ENCODE measurements around the gene FLRT1. TPM values are rescaled to one million over a fixed set of nuclear protein-coding genes. Genes with fewer than 3 reads are reported as not detected.

The FLRT1 gene
- total and polyA plus RNA-seq, 2 experiments from 2014 or later: 0.76 to 1.1 TPM

DNA sequence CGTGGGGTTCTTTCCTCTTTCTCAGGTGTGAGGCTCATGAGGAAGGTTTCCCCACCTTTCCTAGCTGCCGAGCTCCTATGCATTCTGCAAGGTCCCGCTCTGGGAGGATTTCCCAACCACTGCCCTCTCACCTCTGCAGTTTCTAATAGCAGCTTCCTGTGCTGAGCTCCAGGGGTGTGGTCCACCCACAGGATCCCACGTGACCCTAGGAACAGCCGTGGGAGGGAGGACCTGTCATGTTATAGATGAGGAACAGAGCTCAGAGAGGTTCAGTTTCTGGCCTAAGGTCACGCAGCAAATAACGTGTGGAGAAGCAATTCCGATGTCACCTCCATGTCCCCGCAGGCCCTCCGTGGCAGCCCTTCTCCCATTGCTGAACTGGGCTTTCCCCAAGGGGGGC lies 38.5 kb downstream of the FLRT1 start (continued):
- TF ChIP-seq, protein P1, sequence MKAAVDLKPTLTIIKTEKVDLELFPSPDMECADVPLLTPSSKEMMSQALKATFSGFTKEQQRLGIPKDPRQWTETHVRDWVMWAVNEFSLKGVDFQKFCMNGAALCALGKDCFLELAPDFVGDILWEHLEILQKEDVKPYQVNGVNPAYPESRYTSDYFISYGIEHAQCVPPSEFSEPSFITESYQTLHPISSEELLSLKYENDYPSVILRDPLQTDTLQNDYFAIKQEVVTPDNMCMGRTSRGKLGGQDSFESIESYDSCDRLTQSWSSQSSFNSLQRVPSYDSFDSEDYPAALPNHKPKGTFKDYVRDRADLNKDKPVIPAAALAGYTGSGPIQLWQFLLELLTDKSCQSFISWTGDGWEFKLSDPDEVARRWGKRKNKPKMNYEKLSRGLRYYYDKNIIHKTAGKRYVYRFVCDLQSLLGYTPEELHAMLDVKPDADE (IDR thresholded peaks at IDR 0.05): no peak
- TF ChIP-seq EZH2 (IDR thresholded peaks at IDR 0.05; ENCODE audit: low read depth, unreplicated experiment): no peak
- TF ChIP-seq STAT1 (IDR thresholded peaks at IDR 0.05; ENCODE audit: unreplicated experiment): no peak

DNA sequence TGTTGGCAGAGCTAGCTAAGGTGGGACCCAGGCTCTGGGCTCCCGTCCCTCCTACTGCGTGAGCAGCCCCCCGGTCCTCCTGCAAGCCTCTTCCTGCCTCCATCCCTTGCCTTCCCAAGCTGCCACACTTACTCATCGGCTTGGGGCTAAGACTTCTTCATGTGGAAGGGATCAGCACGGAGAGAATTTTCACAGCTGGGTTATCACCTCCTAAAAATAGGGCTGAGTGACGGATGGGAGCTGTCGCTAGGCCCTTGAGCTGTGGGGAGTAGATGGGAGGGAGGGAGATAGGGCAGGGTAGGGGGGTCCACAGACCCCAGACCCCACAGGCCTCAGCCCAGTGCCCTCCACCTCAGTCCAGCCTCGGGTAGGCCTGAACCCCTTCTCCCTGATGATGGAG lies 41.0 kb downstream of the FLRT1 start:
- H3K4me1 ChIP-seq (ENCODE audit: insufficient read depth): no peaks in the 10 kb centered on the region
- H3K27me3 Mint-ChIP-seq (ENCODE audit: insufficient read depth, low read depth, poor library complexity): peaks cover 47% of the 10 kb centered on the region

More for the DNA sequence above, 41.0 kb downstream of the FLRT1 start:
- H2AFZ ChIP-seq: no peak overlapping the region
- H3K9me2 ChIP-seq (ENCODE audit: insufficient read depth): no peaks in the 10 kb centered on the region
- H3K79me2 ChIP-seq (replicated peaks; ENCODE audit: insufficient read depth): no peaks in the 10 kb centered on the region
- DNase-seq (ENCODE audit: low spot score) (no peak), ATAC-seq (no peak)
- H3K36me3 ChIP-seq (ENCODE audit: insufficient read depth): no peaks in the 10 kb centered on the region
- H3K4me3 Mint-ChIP-seq: no peak overlapping the region
- peaks cover 91% of the 10 kb centered on the region for H3K27me3 ChIP-seq (ENCODE audit: insufficient read depth)
- no peaks in the 10 kb centered on the region for H3K9me3 Mint-ChIP-seq
- no peaks in the 10 kb centered on the region for H3F3A ChIP-seq (replicated peaks; ENCODE audit: low read depth)
- H3K4me3 ChIP-seq: no peak overlapping the region
- no peak overlapping the region for H3K4me2 ChIP-seq
- H3K27ac ChIP-seq (ENCODE audit: low read depth): no peak overlapping the region
- H3K27ac Mint-ChIP-seq: no peak overlapping the region
- H3K36me3 Mint-ChIP-seq (ENCODE audit: low read depth): no peaks in the 10 kb centered on the region
- H4K20me1 ChIP-seq (replicated peaks; ENCODE audit: insufficient read depth): peaks cover 11% of the 10 kb centered on the region
- H3K4me1 Mint-ChIP-seq: no peaks in the 10 kb centered on the region
- TF ChIP-seq EZH2 (IDR thresholded peaks at IDR 0.05; ENCODE audit: low read depth, unreplicated experiment) (no peak), JUNB (IDR thresholded peaks at IDR 0.05; ENCODE audit: unreplicated experiment) (no peak), ZNF331 (CRISPR knock-in tag; IDR thresholded peaks at IDR 0.05; ENCODE audit: low read depth) (no peak)
- TF ChIP-seq, protein P2, sequence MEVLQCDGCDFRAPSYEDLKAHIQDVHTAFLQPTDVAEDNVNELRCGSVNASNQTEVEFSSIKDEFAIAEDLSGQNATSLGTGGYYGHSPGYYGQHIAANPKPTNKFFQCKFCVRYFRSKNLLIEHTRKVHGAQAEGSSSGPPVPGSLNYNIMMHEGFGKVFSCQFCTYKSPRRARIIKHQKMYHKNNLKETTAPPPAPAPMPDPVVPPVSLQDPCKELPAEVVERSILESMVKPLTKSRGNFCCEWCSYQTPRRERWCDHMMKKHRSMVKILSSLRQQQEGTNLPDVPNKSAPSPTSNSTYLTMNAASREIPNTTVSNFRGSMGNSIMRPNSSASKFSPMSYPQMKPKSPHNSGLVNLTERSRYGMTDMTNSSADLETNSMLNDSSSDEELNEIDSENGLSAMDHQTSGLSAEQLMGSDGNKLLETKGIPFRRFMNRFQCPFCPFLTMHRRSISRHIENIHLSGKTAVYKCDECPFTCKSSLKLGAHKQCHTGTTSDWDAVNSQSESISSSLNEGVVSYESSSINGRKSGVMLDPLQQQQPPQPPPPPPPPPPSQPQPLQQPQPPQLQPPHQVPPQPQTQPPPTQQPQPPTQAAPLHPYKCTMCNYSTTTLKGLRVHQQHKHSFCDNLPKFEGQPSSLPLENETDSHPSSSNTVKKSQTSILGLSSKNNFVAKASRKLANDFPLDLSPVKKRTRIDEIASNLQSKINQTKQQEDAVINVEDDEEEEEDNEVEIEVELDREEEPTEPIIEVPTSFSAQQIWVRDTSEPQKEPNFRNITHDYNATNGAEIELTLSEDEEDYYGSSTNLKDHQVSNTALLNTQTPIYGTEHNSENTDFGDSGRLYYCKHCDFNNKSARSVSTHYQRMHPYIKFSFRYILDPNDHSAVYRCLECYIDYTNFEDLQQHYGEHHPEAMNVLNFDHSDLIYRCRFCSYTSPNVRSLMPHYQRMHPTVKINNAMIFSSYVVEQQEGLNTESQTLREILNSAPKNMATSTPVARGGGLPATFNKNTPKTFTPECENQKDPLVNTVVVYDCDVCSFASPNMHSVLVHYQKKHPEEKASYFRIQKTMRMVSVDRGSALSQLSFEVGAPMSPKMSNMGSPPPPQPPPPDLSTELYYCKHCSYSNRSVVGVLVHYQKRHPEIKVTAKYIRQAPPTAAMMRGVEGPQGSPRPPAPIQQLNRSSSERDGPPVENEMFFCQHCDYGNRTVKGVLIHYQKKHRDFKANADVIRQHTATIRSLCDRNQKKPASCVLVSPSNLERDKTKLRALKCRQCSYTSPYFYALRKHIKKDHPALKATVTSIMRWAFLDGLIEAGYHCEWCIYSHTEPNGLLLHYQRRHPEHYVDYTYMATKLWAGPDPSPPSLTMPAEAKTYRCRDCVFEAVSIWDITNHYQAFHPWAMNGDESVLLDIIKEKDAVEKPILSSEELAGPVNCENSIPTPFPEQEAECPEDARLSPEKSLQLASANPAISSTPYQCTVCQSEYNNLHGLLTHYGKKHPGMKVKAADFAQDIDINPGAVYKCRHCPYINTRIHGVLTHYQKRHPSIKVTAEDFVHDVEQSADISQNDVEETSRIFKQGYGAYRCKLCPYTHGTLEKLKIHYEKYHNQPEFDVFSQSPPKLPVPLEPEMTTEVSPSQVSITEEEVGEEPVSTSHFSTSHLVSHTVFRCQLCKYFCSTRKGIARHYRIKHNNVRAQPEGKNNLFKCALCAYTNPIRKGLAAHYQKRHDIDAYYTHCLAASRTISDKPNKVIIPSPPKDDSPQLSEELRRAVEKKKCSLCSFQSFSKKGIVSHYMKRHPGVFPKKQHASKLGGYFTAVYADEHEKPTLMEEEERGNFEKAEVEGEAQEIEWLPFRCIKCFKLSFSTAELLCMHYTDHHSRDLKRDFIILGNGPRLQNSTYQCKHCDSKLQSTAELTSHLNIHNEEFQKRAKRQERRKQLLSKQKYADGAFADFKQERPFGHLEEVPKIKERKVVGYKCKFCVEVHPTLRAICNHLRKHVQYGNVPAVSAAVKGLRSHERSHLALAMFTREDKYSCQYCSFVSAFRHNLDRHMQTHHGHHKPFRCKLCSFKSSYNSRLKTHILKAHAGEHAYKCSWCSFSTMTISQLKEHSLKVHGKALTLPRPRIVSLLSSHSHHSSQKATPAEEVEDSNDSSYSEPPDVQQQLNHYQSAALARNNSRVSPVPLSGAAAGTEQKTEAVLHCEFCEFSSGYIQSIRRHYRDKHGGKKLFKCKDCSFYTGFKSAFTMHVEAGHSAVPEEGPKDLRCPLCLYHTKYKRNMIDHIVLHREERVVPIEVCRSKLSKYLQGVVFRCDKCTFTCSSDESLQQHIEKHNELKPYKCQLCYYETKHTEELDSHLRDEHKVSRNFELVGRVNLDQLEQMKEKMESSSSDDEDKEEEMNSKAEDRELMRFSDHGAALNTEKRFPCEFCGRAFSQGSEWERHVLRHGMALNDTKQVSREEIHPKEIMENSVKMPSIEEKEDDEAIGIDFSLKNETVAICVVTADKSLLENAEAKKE (CRISPR knock-in tag; IDR thresholded peaks at IDR 0.05): no peak
- TF ChIP-seq, protein P1 (IDR thresholded peaks at IDR 0.05): no peak
